Panc1 (cell line): ENCODE data around the gene NHS. TPM values are rescaled to one million over a fixed set of nuclear protein-coding genes. Genes with fewer than 3 reads are reported as not detected.

Source experiments
- ATAC-seq: fragments of 200-7000 bp; cut with Tn5 transposase; 2 replicates; pipeline ENCODE4 v1.9.1; 2020; ENCODE audit warnings: mild to moderate bottlenecking, moderate library complexity
- BruUV-seq: library from RNA; stranded (reverse); fragments of 400-500 nt; replicated peaks from 2 replicates; lab custom pipeline; 2021; lab: Mats Ljungman, UMichigan
- CTCF ChIA-PET: fragments of 300-600 bp; sonication (Branson Sonifier 250); formaldehyde crosslinking; loops from one replicate; lab custom pipeline; 2022; ENCODE audit warnings: antibody characterized with exemption; lab: Charles Lee
- POLR2A ChIA-PET: fragments of 300-600 bp; sonication (Branson Sonifier 250); formaldehyde crosslinking; loops from one replicate; lab custom pipeline; 2022; ENCODE audit warnings: antibody characterized with exemption; lab: Charles Lee
- DNase-seq: peaks from one replicate; pipeline ENCODE4 v3.0.0-alpha.2; 2010; ENCODE audit warnings: low read depth, low spot score
- H3K27ac ChIP-seq: 2 replicates; pipeline ENCODE4 v1.5.1; 2011; ENCODE audit warnings: mild to moderate bottlenecking, low read length, inconsistent platforms
- H3K27me3 ChIP-seq: fragments of 200-500 bp; sonication (Bioruptor generic); 2 replicates; pipeline ENCODE4 v1.6.0; 2014; ENCODE audit warnings: low read length, inconsistent platforms; ENCODE audit not compliant: control insufficient read depth, insufficient read depth
- H3K36me3 ChIP-seq: fragments of 200-500 bp; sonication (Bioruptor generic); 2 replicates; pipeline ENCODE4 v1.5.1; 2014; ENCODE audit warnings: inconsistent platforms, mild to moderate bottlenecking, low read length, moderate library complexity; ENCODE audit not compliant: control insufficient read depth, insufficient read depth
- H3K4me1 ChIP-seq: 2 replicates; pipeline ENCODE4 v1.5.1; 2011; ENCODE audit warnings: inconsistent platforms, mild to moderate bottlenecking, low read length, moderate library complexity; ENCODE audit not compliant: control insufficient read depth, insufficient read depth
- H3K4me3 ChIP-seq, 2 experiments: 2 replicates each; pipeline ENCODE4 v1.5.1; 2011 to 2012; ENCODE audit warnings: low read depth in 2 of 2, low read length in 2 of 2, mild to moderate bottlenecking in 2 of 2, inconsistent platforms in 1 of 2, moderate library complexity in 1 of 2
- H3K9me3 ChIP-seq: fragments of 200-500 bp; sonication (Bioruptor generic); 2 replicates; pipeline ENCODE4 v1.5.1; 2014; ENCODE audit warnings: low read depth, mild to moderate bottlenecking, inconsistent platforms, low read length, moderate library complexity; ENCODE audit not compliant: control insufficient read depth, insufficient read depth
- CTCF ChIP-seq: fragments of 450-650 bp; IDR thresholded peaks from 2 replicates; pipeline ENCODE4 v1.5.1; 2017; ENCODE audit warnings: mild to moderate bottlenecking
- POLR2AphosphoS5 ChIP-seq: IDR thresholded peaks from 2 replicates; pipeline ENCODE4 v1.6.1; 2012; ENCODE audit warnings: mild to moderate bottlenecking, low read depth, low read length, moderate library complexity
- REST ChIP-seq, 2 experiments: IDR thresholded peaks; 2 replicates each; pipeline ENCODE4 v1.6.1; 2011 to 2012; ENCODE audit warnings: low read depth in 2 of 2, control low read depth in 1 of 2, low read length in 1 of 2, mild to moderate bottlenecking in 1 of 2, moderate library complexity in 1 of 2; ENCODE audit not compliant: insufficient read depth in 1 of 2
- SIN3A ChIP-seq: IDR thresholded peaks from 2 replicates; pipeline ENCODE4 v1.6.1; 2012; ENCODE audit warnings: low read depth, mild to moderate bottlenecking, low read length, moderate library complexity, borderline replicate concordance; ENCODE audit not compliant: insufficient read depth
- TCF7L2 ChIP-seq: IDR thresholded peaks from 2 replicates; pipeline ENCODE4 v1.6.1; 2011; ENCODE audit warnings: mild to moderate bottlenecking, low read depth, low read length, inconsistent platforms
- in situ Hi-C: cut with HindIII; loops from 2 replicates; pipeline ENCODE4 v1.10.0; 2016; ENCODE audit warnings: low sequenced_read_pairs, low pct_unique_long_range_greater_than_20kb
- intact Hi-C: fragments of 100-400 bp; cut with micrococcal nuclease; formaldehyde crosslinking; loops from one replicate; pipeline ENCODE4 v1.10.0; 2022; ENCODE audit not compliant: unreplicated experiment
- total RNA-seq: library from RNA; stranded (reverse); gene quantifications from one replicate; pipeline ENCODE4 v1.2.1, GENCODE V29; 2021; ENCODE audit not compliant: unreplicated experiment

The NHS gene
- total RNA-seq, 1 experiment from 2014 or later: 0.80 TPM

- H3K9me3 ChIP-seq: no peaks in the 10 kb centered on the region
- H3K36me3 ChIP-seq: no peaks in the 10 kb centered on the region
- no peak overlapping the region for H3K4me3 ChIP-seq
- H3K27me3 ChIP-seq: no peaks in the 10 kb centered on the region
- intact Hi-C loops: no loop called here
- ChIA-PET POLR2A (no interaction called here), CTCF (no interaction called here)
- DNase-seq: no peak
- no peak for ATAC-seq
- TF ChIP-seq TCF7L2: no peak
- TF ChIP-seq SIN3A: no peak
- no peak for TF ChIP-seq CTCF
- TF ChIP-seq REST (IDR thresholded peaks at IDR 0.05; ENCODE audit: insufficient read depth in 1 of 2, low read depth in 2 of 2, low read length in 1 of 2): no peak
- TF ChIP-seq POLR2AphosphoS5: no peak
- in situ Hi-C loops: no loop called here
- H3K4me1 ChIP-seq: no peaks in the 10 kb centered on the region
- H3K27ac ChIP-seq: no peak overlapping the region
- no TSS peak for BruUV-seq
Observed at GRCh38 chrX:17537723-17538243, 162.8 kb downstream of the NHS start.

- ChIA-PET POLR2A (no interaction called here), CTCF (no interaction called here)
- Histone ChIP-seq H3K4me1 (no peaks in the 10 kb centered on the region), H3K9me3 (no peaks in the 10 kb centered on the region), H3K4me3 (no peak overlapping the region), H3K36me3 (no peaks in the 10 kb centered on the region), H3K27me3 (no peaks in the 10 kb centered on the region), H3K27ac (no peak overlapping the region)
- DNase-seq (no peak), ATAC-seq (no peak)
- intact Hi-C loops (no loop called here), in situ Hi-C loops (no loop called here)
- no TSS peak for BruUV-seq
- no peak for TF ChIP-seq SIN3A
- TF ChIP-seq POLR2AphosphoS5: no peak
- TF ChIP-seq REST (IDR thresholded peaks at IDR 0.05; ENCODE audit: insufficient read depth in 1 of 2, low read depth in 2 of 2, low read length in 1 of 2): no peak
- TF ChIP-seq CTCF: no peak
- TF ChIP-seq TCF7L2: no peak
Observed at GRCh38 chrX:17542123-17542522, 167.1 kb downstream of the NHS start.
